ENCODE results near the gene CCDC83. TPM values are rescaled to one million over a fixed set of nuclear protein-coding genes. Genes with fewer than 3 reads are reported as not detected.

The CCDC83 gene
- total RNA-seq, 1 experiment from 2014 or later = not detected

DNA sequence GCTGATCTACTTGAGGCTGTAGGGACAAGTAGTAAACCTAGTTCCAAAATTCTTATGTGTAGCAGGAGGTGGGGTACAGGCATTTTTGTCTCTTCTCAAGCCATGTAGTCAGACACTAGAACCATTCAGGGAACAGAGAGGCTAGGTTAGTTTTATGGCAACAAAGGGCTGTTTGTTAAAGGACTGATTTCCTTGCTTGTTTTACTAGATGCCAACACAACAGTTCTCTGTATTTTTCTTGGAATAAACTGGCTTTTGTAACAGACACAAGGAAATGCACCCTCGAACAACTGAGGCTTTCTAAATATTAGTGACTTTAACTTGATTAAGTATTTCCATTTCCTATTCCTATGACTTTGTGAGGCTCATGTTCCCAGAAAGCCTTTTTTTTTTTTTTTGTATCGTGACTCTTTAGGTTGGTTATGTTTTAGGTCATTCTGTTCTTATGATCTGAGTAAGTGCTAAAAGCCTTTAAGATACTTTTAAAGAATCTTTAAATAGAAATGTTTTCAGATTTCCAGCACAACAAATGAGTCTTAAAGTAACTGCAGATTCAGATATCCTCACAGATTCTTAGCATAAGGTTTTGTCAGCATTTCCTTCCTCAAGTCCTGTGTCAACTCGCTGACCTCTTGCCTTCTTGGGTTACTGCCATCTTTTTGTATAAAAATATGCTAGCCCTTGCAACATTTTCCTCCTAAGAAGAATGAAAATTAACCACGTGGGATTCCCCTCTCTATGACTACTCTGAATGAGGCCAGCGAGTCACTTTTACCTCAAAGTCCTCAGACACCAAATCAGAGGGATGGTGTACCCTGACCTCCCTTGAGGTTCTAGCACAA, 92.5 kb downstream of the CCDC83 start:
- H2BK15ac ChIP-seq (ENCODE audit: low read depth, low read length) = no peak overlapping the region
- Mint-ChIP-seq H3K27me3 (ENCODE audit: low read depth) (no peaks in the 10 kb centered on the region), H3K4me3 (no peak overlapping the region), H3K9me3 (peaks cover 0 to 7% of the 10 kb centered on the region in 2 experiments; a peak in 4 of 5 replicates), H3K27ac (no peak overlapping the region; a peak in 1 of 7 replicates), H3K36me3 (ENCODE audit: insufficient read depth in 1 of 3, low read depth in 3 of 3) (peaks cover 7 to 11% (median 7%) of the 10 kb centered on the region in 3 experiments; a peak in 6 of 7 replicates), H3K4me1 (no peaks in the 10 kb centered on the region)
- H2BK20ac ChIP-seq (ENCODE audit: low read depth, low read length, poor library complexity, severe bottlenecking) = no peak overlapping the region
- H3K4me2 ChIP-seq (ENCODE audit: insufficient read depth, insufficient read length, low read length) = no peak overlapping the region
- no peaks in the 10 kb centered on the region for H3K79me2 ChIP-seq (ENCODE audit: insufficient read depth, low read length)
- no peak overlapping the region for H2BK120ac ChIP-seq (ENCODE audit: low read depth, low read length, poor library complexity, severe bottlenecking)
- no peak overlapping the region for H2BK5ac ChIP-seq (ENCODE audit: insufficient read length, low read length)
- H3K23ac ChIP-seq (ENCODE audit: insufficient read length, low read depth, low read length) = no peak overlapping the region
- H3T11ph ChIP-seq (ENCODE audit: low read length) = no peak overlapping the region
- no peak overlapping the region for H3K56ac ChIP-seq (ENCODE audit: insufficient read length, low read depth, low read length)
- H3K4ac ChIP-seq (ENCODE audit: low read depth, low read length) = no peak overlapping the region
- H2AFZ ChIP-seq (ENCODE audit: low read length) = no peak overlapping the region
- H3K9me3 ChIP-seq (ENCODE audit: control insufficient read depth, low read depth, low read length) = no peaks in the 10 kb centered on the region
- H3K23me2 ChIP-seq (ENCODE audit: insufficient read length, low read depth, low read length, poor library complexity, severe bottlenecking) = no peaks in the 10 kb centered on the region
- TF ChIP-seq, protein P1, sequence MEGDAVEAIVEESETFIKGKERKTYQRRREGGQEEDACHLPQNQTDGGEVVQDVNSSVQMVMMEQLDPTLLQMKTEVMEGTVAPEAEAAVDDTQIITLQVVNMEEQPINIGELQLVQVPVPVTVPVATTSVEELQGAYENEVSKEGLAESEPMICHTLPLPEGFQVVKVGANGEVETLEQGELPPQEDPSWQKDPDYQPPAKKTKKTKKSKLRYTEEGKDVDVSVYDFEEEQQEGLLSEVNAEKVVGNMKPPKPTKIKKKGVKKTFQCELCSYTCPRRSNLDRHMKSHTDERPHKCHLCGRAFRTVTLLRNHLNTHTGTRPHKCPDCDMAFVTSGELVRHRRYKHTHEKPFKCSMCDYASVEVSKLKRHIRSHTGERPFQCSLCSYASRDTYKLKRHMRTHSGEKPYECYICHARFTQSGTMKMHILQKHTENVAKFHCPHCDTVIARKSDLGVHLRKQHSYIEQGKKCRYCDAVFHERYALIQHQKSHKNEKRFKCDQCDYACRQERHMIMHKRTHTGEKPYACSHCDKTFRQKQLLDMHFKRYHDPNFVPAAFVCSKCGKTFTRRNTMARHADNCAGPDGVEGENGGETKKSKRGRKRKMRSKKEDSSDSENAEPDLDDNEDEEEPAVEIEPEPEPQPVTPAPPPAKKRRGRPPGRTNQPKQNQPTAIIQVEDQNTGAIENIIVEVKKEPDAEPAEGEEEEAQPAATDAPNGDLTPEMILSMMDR (conservative IDR thresholded peaks at IDR 0.05) = no peak
- H3K27ac ChIP-seq (ENCODE audit: insufficient read length, low read depth, low read length) = no peak overlapping the region
- no peaks in the 10 kb centered on the region for H4K20me1 ChIP-seq (ENCODE audit: control insufficient read depth, insufficient read depth, insufficient read length)
- H3K4me1 ChIP-seq (ENCODE audit: insufficient read depth, low read length) = no peaks in the 10 kb centered on the region
- H2AK5ac ChIP-seq (ENCODE audit: insufficient read length, low read length) = no peak overlapping the region
- H3K79me1 ChIP-seq (ENCODE audit: insufficient read depth, low read depth, low read length, poor library complexity, severe bottlenecking) = no peaks in the 10 kb centered on the region
- no peak overlapping the region for H2BK12ac ChIP-seq (ENCODE audit: insufficient read length, low read depth, low read length)
- no CpG with 5 or more reads among the region's 5 CpGs for WGBS (ENCODE audit: extremely low coverage, insufficient read length, low lambda C conversion rate)
- no peak overlapping the region for H3K14ac ChIP-seq (ENCODE audit: insufficient read depth, low read length)
- H3K27me3 ChIP-seq (ENCODE audit: insufficient read depth, low read length) = no peaks in the 10 kb centered on the region
- H3K18ac ChIP-seq (ENCODE audit: insufficient read length, low read depth, low read length) = no peak overlapping the region
- H4K91ac ChIP-seq (ENCODE audit: insufficient read length, low read depth, low read length) = no peak overlapping the region
- H4K8ac ChIP-seq (replicated peaks; ENCODE audit: insufficient read length, low read depth, low read length) = no peak overlapping the region
- no peak overlapping the region for H4K5ac ChIP-seq (ENCODE audit: insufficient read length, low read depth, low read length)
- DNase-seq = no peak
- H3K9ac ChIP-seq (ENCODE audit: extremely low read depth, insufficient read length, low read length) = no peak overlapping the region

All from H9 (cell line).